NCI-H2029 (cell line): ENCODE results near the gene ALAS1.

Experiments
- DNase-seq: peaks from one replicate; lab custom pipeline; 2025; lab: John Stamatoyannopoulos, UW

ALAS1 gene

DNA sequence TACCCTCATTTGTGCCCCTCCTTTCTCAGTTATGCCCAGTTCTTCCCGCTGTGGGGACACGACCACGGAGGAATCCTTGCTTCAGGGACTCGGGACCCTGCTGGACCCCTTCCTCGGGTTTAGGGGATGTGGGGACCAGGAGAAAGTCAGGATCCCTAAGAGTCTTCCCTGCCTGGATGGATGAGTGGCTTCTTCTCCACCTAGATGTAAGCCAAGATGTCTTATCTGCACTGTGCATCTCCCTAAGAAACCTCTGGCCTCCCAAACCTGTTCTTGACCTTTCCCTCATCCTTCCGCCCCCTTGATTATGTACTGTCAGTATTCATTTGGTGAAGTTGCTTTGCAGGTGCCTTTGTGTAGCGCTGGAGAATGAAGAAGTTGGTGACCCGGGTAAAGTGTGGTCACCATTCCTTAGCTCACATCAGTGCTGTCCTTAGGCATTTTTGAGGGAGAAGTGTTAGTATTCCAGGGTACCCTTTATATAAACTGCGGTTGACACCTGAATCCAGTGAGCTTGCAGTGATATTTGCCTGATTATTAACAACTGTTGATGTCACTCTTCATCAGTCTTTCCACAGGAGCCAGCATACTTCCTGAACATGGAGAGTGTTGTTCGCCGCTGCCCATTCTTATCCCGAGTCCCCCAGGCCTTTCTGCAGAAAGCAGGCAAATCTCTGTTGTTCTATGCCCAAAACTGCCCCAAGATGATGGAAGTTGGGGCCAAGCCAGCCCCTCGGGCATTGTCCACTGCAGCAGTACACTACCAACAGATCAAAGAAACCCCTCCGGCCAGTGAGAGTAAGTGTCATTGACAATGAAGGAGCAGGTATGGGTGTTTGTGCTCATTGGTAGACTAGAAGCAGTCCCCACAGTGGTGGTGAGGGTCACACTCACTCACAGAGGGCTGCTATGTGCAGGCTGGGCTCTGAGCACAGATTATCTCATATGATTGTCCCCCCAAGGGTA is 966 bp downstream of the ALAS1 start:
- no peak for DNase-seq

DNA sequence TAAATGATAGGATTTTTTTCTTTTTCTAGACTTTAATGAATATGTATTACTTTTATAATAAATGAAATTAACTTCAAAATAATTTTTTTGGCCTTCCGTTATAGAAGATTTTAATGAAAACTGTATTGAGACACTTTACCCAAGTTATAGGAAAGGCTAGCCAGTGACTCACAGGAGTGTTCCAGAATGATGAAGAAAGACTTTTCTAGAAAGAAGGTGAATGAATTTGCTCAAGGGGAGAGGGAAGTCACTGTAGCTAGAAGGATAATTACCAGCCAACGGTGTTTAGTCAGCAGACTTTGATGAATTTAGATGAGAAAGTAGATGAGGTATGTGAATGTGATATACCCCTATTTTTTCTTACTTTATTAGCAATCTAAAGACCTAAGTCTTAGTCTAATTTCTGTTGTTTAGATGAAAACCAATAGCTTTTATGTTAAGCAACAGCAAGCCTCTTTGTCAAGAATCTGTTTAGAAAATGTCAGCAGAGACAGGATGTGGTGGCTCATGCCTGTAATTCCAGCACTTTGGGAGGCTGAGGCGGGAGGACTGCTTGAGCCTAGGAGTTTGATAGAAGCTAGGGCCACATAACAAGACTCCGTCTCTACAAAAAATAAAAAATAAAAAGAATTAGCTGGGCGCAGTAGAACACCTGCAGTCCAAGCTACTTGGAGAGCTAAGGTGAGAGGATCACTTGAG is 3.2 kb downstream of the ALAS1 start:
- DNase-seq: no peak

DNA sequence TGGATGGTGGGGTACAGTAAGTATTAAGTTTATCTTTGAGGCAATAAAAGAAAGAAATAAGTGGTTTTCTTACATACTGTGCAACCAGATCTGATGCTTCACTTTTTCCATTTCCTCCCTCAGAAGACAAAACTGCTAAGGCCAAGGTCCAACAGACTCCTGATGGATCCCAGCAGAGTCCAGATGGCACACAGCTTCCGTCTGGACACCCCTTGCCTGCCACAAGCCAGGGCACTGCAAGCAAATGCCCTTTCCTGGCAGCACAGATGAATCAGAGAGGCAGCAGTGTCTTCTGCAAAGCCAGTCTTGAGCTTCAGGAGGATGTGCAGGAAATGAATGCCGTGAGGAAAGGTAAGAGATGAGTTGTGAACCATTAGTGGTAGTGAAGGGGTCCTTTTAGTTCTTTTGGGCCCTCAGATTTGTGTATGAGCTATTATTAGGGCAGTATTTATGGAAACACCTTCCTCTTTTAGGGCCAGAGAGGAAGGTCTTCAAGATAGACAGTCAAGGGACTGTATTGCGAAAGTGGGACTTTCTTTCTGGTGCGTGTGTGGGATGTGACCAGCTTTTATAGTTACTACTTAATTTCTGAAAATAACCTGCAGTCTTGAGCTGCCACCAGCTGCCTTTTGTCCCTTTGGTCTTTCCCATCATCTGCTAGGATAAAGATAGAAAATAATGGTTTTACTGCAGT is 4.6 kb downstream of the ALAS1 start:
- no peak for DNase-seq

DNA sequence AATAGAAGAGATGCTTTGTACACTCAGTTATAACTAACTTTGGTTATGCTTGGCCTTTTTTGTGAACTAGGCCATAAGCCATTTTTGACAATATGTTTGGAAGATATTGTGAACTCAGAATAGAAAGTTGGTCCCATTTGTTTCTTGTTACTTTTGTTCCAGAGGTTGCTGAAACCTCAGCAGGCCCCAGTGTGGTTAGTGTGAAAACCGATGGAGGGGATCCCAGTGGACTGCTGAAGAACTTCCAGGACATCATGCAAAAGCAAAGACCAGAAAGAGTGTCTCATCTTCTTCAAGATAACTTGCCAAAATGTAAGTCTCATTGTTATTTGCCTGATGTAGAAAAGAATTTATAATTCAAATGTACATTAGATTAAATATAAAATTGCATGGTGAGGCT is 5.7 kb downstream of the ALAS1 start:
- DNase-seq: no peak

DNA sequence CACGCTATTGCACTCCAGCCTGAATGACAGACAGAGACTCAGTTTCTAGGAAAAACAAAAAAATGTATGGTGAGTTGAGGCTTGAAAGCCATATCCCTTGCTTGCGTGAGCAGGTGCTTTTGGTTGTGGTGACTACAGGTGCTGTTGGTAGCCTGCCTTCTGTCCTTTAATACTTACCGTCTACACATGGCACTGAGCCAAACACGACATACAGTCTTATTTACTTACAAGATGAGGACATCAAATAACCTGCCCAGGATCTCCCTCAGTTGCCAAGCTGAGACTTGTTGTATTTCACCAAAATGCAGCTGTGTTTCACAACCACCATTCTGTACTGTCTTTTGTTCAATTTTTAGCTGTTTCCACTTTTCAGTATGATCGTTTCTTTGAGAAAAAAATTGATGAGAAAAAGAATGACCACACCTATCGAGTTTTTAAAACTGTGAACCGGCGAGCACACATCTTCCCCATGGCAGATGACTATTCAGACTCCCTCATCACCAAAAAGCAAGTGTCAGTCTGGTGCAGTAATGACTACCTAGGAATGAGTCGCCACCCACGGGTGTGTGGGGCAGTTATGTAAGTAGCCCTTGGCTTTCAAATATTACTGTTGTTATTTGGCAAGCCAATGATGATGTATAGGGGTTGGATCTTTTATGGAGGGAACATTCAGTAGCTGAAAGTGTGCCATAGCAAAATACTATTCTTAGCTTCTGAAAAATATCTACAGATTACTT is 6.5 kb downstream of the ALAS1 start:
- peak; percentile 85 for DNase-seq

DNA sequence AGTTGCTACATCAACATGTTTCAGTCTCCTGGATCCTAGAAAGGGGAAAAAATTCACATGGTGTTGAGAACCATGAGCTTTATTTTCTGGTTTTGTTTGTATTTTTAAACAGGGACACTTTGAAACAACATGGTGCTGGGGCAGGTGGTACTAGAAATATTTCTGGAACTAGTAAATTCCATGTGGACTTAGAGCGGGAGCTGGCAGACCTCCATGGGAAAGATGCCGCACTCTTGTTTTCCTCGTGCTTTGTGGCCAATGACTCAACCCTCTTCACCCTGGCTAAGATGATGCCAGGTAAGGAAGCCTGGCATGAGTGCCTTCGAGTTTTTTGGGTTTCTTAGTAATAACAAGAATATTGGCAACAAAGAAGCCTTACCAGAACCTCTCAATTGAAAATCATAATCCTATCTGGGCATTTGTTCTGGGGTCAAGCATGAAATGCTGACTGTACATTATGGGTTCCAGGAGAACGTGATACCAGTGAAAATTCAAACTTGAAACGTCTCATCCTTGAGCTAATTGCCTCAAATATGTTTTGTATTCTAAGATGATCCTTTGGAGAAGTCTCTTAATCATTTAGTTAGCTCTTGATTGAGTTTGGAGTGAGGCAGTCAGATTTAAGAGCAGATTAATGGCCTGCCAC is 7.9 kb downstream of the ALAS1 start:
- no peak for DNase-seq

DNA sequence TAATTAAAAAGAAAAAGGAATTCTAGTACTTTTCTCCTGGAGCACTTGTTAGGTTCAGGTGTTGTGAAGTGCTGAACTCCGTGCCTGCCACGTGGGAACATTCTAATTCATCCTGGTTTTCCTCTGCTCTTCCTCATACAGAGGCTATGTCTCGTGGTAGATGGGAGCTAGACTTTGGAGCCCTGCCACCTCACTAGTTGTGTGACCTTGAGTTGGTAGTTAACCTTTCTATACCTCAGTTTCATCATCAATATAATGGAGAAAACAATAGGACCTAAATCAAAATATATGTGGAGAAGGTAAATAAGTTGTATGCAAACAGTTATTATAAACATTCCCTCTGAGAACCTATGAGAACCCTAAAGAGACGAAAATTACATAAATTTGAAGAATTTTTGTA is 10.6 kb downstream of the ALAS1 start:
- no peak for DNase-seq

DNA sequence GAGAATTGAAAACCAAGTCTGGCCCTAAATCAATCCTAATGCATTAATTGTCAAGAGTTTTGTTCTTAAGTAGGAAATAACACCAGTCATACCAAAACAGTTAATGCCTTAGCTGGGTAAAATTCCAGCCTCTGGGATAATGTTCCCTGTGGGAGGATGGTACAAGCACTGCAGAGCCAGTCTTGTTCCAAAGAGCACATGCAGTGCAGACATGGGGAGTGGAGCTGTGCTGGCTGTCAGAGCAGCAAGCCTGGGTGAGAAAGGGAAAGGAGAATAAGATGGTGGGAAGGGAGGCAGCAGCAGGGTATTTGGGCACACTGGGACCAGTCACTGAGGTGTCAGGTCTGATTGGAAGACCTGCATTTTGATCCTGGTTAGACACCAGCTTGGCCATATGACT is 12.1 kb downstream of the ALAS1 start:
- no peak for DNase-seq

DNA sequence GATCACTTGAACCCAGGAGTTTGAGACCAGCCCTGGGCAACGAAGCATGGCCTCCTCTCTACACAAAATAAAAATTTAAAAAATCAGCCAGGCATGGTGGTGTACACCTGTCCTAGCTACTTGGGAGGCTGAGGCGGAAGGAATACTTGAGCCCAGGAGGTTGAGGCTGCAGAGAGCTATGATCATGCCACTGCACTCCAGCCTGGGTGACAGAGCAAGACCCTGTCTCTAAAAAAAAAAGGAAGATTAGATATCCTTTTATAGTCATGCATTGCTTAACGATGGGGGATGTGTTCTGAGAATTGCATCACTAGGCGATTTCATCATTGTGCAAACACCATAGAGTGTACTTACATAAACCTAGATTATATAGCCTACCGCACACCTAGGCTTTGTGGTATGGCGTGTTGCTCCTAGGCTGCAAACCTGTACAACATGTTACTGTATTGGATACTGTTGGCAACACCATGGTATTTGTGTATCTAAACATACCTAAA is 12.6 kb downstream of the ALAS1 start:
- peak; percentile 31 for DNase-seq

DNA sequence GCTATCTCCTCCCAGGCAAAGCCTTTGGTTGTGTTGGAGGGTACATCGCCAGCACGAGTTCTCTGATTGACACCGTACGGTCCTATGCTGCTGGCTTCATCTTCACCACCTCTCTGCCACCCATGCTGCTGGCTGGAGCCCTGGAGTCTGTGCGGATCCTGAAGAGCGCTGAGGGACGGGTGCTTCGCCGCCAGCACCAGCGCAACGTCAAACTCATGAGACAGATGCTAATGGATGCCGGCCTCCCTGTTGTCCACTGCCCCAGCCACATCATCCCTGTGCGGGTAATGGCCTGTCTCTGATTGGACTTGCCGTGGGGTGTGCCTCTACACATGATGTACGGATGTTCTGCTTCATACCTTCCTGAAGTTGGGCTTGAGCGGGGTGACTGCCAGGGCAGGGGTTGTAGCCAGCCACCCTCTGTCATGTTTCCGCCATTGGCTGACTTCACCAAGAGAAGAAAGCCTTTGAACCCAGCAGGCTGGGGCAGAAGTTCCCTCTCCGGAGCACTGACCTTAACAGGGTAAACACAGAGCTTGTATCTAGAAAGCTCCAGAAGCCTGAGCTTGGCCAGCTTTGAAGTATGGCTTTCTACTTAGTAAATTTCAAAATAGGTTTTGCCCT is 13.4 kb downstream of the ALAS1 start:
- DNase-seq: no peak

DNA sequence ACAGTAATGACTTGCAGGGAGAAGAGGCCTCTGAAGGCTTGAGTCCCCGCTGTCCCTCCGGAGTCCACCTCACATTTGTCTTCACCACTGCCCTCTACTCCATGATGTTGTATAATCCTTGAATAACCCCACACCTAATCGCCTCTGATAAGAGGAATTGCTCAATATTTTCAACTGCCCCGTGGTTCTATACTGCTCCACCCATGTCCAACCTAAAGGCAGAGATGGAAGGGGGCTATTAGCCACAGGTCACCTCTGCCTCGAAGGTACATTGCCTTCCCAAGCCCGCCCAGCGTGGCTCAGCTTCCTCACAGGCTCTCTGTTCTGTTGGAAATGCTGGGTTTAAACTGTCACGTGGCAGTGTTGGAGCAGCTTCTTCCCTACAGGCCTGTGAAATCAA is 15.0 kb downstream of the ALAS1 start:
- DNase-seq: no peak

DNA sequence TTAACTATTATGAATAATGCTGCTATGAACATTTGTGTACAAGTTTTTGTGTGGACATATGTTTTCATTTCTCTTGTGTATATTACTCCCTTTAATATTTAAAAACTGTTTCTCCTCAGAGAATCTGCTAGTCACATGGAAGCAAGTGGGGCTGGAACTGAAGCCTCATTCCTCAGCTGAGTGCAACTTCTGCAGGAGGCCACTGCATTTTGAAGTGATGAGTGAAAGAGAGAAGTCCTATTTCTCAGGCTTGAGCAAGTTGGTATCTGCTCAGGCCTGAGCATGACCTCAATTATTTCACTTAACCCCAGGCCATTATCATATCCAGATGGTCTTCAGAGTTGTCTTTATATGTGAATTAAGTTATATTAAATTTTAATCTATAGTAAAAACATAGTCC is 15.9 kb downstream of the ALAS1 start:
- DNase-seq: no peak

DNA sequence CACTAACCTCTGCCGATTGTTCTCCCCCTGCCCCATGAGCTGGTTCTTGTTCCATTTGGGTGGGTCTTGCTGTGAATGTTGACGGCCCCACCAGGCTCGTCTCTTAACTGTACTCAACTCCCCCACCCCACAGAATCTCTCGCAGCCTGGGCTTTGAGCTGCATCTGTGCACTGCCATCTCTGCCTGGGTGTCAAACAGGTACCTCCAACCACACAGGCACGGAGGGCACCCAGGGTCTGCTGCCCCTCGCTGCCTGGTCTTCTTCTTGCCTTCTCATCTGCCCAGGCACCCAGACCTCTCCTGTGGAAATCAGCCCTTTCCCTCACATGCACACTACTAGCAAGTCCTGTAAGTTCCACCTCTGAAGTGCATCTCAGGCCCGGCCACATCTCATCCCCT is 17.4 kb downstream of the ALAS1 start:
- DNase-seq: no peak

DNA sequence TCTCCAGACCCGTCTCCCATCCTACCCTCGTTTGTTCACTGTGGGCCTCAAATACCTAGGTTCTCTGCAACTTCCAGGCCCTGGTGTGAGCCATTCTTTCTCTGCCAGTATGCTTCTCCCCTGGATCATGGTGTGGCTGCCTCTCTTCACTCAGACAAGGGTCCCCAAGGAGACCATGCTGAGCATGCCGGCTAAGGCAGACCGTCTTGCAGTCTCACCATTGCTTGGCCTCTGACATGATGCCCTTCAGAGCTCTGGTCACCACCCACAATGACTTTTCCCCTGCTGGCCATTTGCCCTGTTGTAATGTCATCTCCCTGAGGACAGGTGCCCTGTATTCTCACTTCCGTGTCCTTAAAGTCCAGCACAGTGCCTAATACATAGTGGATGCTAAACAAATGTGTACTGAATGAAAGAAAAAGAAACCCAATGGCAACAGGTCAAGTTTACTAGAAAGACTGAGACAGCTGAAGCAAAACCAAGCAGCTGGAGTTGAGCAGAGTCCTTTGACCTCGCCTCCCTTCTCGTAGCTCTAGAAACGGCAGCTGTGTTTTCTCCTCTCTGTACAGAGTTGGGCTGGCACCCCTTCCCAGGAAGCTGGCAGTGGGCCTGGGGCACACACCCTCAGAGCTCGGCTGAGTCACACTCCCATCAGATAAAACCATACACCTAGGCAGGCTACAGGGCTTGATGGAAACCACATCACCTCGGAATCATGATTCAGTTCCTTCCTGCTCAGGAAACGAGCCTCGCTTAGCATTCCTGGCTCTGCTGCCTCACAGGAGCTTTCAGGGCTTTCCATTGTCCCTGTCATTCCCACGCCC is 18.8 kb downstream of the ALAS1 start:
- DNase-seq: peak; percentile 75

DNA sequence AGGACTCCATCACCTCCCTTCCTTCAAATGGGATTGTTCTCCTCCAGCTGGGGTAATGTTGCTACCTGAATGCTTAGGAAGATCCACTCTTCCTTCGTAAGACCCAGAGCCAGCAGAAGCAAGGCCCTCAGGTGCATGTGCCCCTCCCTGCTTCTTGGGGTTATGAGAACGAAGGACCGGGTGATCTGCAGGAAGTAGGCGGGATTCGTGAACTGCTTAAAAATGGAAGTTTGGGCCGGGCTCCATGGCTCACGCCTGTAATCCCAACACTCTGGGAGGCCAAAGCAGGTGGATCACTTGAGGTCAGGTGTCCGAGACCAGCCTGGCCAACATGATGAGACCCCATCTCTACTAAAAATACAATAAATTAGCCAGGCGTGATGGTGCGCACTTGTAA is 19.4 kb downstream of the ALAS1 start:
- no peak for DNase-seq

DNA sequence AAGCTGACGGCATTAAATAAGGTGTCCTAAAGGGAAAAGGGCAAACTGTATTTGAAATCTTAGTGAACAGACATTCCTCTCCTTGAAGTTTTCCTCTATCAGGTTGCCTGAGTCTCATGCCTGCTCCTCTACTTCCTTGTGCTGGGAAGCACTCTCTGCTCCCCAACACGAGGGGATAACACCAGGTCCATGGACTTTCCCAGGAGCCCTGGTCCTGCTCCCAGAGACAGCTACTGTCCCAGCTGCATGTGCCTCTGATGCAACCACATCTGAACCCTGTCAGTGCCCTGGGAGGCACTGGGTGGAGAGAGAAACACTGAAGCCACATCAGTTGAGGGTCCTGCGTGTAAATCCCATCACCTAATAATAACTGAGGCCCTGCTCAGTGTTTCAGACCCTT is 20.1 kb downstream of the ALAS1 start:
- no peak for DNase-seq

DNA sequence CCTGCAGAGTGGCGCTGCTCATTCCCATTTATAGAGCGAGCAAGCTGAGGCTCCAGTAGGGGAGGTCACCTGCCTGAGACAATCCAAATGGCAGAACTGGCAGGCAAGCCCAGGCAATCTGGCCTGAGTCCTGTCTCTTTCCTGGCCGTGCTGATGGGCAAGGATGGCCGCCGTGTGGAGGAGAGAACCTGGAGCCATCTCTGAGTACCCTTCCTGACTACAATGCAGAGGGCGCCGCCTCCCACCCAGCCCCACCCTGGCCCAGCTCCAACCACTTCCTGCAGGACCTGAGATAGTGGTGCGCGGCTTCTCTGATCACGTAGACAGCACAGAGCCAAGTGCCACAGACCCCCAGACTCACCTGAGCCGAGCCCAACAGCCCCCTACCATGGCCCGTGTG is 20.5 kb downstream of the ALAS1 start:
- DNase-seq: no peak

DNA sequence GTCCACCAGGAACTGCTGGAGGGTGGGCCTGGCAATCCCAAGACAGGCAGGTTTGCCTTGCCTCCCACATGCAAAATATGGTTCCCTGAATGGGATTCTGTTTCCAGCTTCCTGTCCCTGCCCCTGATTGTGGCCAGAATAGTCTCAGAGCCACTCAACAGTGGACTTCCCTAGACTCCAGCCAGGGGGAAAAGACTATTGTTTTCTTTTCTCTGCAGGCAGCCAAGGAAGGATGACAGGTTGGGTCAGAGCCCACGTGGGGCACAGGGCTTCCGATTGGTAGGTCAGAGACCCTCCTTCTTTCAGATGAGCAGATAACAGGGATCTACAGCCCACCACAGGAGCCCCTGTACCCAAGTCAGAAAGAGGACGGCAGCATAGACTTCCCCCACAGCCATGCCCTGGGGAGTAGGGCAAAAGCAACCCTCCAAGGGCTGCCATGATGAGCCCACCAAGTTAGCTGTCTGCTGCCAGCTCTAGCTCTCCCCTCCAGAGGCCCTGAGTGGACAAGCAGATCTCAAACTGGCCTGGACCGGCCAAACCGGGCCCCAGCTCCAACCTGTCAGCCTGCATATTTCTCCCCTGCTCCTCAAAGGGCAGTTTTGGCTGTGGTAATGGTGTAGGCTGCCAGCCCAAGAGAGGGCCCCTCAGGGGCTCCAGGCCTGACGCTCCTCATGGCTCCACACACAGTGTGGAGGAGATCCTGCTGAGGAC is 21.1 kb downstream of the ALAS1 start:
- DNase-seq: no peak

DNA sequence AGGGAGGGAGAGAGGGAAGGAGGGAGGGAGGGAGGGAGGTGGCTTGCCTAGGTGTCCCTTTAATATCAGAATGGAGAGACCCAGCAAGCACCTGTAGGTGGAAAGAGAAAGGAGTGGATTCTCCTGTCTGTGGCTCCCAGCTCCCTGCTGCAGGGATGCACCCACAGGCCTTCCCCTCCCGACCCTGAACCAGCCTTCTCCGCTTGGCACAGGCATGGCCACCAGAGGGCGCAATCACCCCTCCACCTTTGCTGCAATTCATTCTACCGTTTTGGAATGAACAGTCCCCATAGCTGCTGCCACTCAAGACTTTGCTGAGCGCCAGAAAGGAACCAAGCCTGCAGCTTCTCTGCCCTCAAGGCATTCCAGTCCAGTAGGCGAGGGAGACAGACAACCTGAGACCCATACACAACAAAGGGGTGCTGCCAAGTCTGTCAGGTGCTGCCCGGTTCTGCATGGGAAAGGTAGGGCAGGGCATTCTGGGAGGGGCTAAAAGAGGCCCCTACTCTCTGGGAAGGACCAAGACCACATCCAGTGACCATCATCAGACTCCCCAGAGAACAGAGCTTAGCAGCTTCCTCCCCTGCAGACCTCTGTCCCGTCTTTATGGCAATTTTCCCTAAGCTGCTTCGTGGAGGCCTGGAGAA is 22.5 kb downstream of the ALAS1 start:
- peak; percentile 46 for DNase-seq
